GM21737 (cell line): ENCODE data around the gene HBD.
"Not testable (repeated sequence)": the region's sequence is repeated elsewhere in the genome, so short reads cannot be mapped to it uniquely, and the experiment has no call there.

Experiments used
- ATAC-seq: cut with Tn5 transposase; IDR thresholded peaks from one replicate; pipeline ENCODE4 v1.9.1; 2021; ENCODE audit warnings: mild to moderate bottlenecking, moderate library complexity; ENCODE audit not compliant: unreplicated experiment

The HBD gene

DNA sequence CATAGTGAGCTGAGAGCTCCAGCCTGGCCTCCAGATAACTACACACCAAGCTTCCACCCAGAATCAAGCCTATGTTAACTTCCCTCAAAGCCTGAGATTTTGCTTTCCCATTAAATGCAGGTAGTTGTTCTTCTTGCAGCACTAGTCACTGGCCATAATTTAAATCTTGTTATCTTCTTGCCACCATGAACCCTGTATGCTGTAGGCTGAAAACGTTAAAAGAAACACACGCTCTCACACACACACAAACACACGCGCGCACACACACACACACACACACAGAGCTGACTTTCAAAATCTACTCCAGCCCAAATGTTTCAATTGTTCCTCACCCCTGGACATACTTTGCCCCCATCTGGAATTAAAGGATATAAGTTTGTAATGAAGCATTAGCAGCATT, 19.2 kb upstream of the HBD start:
- not testable (repeated sequence) for ATAC-seq

- ATAC-seq: no peak
These were observed 18.6 kb upstream of the HBD start for GRCh38 chr11:5252919-5253265.

- ATAC-seq: no peak
These were observed 18.1 kb upstream of the HBD start for GRCh38 chr11:5252192-5252918.

DNA sequence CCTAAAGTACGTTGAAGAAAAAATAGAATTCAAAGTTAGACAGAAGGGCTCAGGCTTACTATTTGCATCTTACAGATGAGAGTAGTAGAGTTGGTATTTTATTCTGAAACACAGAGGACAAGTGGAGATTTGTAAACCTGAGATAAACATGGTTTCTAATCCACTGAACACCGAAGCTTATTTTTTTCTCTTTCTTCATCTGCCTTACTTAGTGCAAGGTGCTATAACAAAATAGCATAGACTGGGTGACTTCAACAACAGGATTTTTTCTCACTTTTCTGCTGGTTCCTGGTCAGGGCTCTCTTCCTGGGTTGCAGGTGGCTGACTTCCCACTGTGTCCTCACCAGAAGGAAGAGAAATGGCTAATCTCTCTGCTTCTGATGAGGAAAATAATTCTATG, 17.5 kb upstream of the HBD start:
- no peak for ATAC-seq

GRCh38 chr11:5250543-5251204, 16.4 kb upstream of the HBD start:
- ATAC-seq: no peak

DNA sequence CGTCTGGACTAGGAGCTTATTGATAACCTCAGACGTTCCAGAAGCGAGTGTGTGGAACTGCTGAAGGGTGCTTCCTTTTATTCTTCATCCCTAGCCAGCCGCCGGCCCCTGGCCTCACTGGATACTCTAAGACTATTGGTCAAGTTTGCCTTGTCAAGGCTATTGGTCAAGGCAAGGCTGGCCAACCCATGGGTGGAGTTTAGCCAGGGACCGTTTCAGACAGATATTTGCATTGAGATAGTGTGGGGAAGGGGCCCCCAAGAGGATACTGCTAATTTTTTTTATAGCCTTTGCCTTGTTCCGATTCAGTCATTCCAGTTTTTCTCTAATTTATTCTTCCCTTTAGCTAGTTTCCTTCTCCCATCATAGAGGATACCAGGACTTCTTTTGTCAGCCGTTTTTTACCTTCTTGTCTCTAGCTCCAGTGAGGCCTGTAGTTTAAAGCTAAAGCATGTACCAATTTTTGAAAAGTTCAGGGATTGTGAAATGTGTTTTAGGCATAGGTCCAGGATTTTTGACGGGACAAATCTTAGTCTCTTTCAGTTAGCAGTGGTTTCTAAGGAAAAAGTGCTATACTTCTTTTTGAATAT, 15.6 kb upstream of the HBD start, which contains the start of gene HBG1:
TSS of gene HBG1 (minus strand) at position 51 of the 590 bp plus-strand sequence. CDS start 53 bp downstream, outside the sequence.
- ATAC-seq: not testable (repeated sequence)

GRCh38 chr11:5248498-5248897, 14.2 kb upstream of the HBD start:
- not testable (repeated sequence) for ATAC-seq

DNA sequence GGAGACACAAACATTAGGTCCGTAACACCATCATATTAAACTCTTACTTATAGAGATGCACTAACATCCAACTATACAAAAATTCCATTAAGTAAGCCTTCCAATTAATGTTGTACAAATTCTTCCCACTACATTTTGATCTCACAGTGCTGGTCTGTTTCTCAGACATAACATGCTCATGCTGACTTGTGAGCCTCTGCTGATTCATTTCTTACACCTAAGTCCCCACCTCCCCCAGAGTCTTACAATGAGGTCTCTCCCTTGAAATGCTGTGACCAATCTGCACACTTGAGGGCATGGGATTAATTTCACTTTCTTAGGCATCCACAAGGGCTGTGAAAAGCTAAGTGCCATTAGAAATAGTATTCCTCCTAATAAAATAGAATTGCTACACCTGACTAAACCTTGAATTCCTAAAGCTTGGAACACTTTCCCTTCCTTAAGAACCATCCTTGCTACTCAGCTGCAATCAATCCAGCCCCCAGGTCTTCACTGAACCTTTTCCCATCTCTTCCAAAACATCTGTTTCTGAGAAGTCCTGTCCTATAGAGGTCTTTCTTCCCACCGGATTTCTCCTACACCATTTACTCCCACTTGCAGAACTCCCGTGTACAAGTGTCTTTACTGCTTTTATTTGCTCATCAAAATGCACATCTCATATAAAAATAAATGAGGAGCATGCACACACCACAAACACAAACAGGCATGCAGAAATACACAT, 13.3 kb upstream of the HBD start:
- ATAC-seq: no peak

DNA sequence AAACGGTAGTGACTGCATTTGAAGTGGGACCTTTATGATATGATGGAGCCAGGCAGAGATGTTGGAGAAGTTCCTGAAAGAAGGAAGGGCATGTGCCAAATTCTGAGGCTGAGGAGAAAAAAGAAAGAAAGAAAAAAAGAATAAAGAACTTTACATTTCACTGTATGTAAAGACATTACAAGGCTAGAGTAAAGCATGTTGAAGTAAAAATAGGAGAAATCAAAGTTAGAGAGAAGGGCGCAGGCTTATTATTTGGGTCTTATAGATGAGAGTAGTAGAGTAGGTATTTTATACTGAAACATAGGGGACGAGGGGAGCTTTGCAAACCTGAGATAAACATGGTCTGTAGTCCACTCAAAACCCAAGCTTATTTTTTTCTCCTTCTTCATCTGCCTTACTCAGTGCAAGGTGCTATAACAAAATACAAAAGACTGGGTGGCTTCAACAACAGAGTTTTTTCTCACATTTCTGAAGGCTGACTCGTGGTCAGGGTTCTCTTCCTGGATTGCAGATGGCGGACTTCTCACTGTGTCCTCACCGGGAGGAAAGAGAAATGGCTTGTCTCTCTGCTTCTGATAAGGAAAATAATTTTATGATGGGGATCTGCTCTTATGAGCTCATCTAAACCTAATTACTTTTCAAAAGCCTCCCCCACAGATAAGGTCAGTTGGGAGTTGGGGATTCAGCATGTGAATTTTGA, 12.6 kb upstream of the HBD start:
- ATAC-seq: no peak

DNA sequence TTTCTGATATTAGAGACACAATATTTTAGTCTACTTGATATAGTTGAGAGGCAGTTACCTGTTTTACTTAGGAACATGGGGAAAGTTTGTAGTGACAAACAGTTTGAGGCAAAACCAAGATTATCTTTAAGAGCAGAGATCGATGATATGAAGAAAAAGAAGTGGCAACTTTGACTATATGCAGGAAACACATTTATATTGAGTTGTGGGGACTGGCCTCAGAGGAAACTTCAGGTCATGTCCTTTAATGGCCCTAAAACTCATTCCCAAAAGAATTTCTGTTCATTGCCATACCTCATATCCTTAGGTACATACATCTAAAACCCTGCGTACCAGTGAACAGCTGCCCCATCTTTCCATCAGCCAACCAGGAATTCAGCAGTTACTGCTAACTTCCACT, 10.9 kb upstream of the HBD start:
- no peak for ATAC-seq

GRCh38 chr11:5243816-5244180, 9.5 kb upstream of the HBD start:
- no peak for ATAC-seq

DNA sequence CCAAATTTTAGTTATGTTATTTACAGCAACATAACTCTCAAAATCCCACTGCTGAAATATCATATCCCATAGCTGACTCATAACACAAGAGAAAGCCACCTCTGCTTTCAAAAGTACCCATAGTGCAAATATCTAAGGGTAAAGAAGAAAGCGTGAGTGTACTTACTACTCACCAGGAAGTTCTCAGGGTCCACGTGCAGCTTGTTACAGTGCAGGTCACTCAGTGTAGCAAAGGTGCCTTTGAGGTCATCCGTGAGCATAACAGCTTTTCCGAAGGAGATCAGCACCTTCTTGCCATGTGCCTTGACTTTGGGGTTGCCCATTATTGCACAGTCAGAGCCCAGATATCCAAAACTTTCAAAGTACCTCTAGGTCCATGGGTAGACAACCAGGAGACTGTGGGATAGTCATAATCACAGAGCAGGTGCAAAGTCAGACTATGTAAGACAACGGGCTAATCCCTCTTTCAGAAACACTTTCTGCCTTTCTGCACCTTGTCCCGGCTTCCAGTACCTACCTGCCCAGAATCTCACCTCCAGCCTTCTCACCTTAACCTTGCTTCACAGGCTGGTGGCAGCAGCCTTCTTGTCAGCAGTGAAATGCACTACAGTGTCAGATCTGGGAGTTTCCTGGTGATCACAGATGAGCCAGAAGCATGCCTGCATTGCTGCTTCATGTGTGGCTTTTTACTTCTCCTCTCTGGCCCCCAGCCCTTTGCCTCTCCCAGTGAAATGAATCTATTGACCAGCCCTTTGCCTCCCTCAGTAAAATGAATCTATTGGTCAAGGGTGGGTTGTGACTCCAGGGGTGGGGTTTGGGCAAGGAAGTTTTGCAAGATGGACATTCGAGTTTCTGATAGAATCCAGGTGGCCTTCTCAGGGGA, 8.9 kb upstream of the HBD start:
- no peak for ATAC-seq

- no peak for ATAC-seq
These were observed 7.9 kb upstream of the HBD start for GRCh38 chr11:5242208-5242607.

GRCh38 chr11:5241458-5241857, 7.2 kb upstream of the HBD start:
- ATAC-seq: no peak

GRCh38 chr11:5240458-5240857, 6.2 kb upstream of the HBD start:
- no peak for ATAC-seq

DNA sequence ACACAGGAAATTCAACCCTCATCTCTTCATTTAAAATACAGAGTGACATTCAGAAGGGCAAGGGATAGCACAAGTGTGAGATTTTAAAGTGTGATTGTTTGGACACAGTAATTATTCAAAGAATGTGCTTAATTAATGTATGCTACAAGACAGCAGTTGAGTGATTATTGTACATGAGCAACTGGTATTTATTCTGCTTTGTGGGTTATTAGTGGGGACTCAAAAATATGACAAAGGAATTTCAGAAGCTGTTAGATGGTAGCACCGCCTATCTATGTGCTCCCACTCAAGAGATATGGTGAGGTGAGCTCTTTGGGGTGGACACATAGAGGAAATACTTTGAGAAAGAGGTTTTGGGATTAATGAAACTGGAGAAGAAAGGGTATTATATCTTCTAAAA, 5.8 kb upstream of the HBD start:
- no peak for ATAC-seq

DNA sequence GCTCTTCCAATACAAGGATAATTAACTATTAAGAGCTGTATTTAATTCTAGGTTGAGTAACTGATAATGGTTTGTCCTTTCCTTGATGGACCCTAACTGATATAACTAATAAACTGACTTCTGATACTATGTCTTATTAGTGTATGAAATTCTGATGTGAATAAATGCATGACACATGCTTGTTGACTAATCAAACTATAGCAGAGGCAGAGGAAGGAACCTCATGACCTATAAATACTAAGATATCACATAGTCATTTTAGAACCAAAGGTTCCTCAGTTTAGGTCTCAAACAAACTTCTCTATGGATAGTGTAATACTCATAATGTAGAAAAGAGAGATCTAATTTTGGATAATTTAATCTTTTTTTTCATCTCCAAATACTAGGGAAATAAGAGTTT, 4.8 kb upstream of the HBD start:
- ATAC-seq: no peak

- no peak for ATAC-seq
These were observed 4.2 kb upstream of the HBD start for GRCh38 chr11:5238486-5238885.

GRCh38 chr11:5237420-5237819, 3.1 kb upstream of the HBD start:
- ATAC-seq: no peak
